ENCODE measurements around the gene IL32. TPM values are rescaled to one million over a fixed set of nuclear protein-coding genes. Genes with fewer than 3 reads are reported as not detected.

IL32 gene
- total RNA-seq, 1 donor from 2014 or later = 79.1 TPM

DNA sequence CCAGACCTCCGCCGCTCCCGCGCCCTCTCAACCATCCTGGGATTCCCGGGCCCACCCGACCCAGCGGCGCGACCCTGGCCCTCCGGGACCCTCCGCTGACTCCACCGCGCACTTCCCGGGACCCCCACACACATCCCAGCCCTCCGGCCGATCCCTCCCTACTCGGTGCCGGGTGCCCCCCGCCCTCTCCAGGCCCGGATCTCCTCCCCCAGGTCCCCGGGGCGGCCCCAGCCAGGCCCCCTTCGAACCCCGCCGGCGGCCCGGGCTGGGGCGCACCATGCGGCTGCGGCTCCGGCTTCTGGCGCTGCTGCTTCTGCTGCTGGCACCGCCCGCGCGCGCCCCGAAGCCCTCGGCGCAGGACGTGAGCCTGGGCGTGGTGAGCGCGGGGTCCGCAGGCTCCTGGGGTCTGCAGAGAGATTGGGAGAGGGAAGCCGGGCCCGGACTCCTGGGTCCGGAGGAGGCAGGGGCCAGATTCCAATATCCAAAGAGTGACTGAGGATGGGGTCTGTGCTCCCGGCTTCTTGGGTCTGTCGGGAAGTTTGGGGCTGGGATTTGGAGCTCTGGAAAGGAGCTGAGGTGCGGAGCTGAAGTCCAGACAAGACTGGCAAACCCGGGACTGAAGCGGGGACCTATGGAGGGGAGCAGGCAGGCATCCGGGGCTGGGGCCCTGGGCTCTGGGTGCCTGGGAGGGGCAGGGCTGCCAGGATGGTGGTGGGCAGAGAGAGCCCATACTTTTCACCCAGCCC is 18.6 kb upstream of the IL32 start:
- TF ChIP-seq, protein P1, sequence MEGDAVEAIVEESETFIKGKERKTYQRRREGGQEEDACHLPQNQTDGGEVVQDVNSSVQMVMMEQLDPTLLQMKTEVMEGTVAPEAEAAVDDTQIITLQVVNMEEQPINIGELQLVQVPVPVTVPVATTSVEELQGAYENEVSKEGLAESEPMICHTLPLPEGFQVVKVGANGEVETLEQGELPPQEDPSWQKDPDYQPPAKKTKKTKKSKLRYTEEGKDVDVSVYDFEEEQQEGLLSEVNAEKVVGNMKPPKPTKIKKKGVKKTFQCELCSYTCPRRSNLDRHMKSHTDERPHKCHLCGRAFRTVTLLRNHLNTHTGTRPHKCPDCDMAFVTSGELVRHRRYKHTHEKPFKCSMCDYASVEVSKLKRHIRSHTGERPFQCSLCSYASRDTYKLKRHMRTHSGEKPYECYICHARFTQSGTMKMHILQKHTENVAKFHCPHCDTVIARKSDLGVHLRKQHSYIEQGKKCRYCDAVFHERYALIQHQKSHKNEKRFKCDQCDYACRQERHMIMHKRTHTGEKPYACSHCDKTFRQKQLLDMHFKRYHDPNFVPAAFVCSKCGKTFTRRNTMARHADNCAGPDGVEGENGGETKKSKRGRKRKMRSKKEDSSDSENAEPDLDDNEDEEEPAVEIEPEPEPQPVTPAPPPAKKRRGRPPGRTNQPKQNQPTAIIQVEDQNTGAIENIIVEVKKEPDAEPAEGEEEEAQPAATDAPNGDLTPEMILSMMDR (IDR thresholded peaks at IDR 0.05) = no peak
- H3K4me3 ChIP-seq = peak overlapping the region; percentile 52
- DNase-seq (no peak), ATAC-seq (peak; percentile 5 to 12)
- H3K4me1 ChIP-seq = peaks cover 21% of the 10 kb centered on the region
- H3K27me3 ChIP-seq (ENCODE audit: low read depth) = peaks cover 74% of the 10 kb centered on the region
- peak overlapping the region; percentile 65 for H3K27ac ChIP-seq
- intact Hi-C loops (cut with DNase I) = no loop called here
- no peaks in the 10 kb centered on the region for H3K36me3 ChIP-seq
- no peaks in the 10 kb centered on the region for H3K9me3 ChIP-seq

DNA sequence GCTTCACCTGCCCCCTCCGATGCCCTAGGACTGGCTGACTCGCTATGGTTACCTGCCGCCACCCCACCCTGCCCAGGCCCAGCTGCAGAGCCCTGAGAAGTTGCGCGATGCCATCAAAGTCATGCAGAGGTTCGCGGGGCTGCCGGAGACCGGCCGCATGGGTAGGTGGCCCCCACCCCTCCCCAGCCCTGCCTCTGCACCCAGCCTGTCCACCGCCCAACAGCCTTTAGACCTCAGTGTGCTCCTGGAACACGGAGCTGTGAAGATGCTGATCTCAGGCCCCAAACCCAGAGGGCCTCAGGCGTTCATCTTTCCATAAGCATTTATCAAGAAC is 18.1 kb upstream of the IL32 start:
- ATAC-seq (peak in 1 of 2 donors; percentile 11), DNase-seq (no peak)
- Histone ChIP-seq H3K4me3 (peak overlapping the region; percentile 52), H3K27me3 (ENCODE audit: low read depth) (peaks cover 73% of the 10 kb centered on the region), H3K27ac (peak overlapping the region; percentile 65), H3K36me3 (no peaks in the 10 kb centered on the region), H3K4me1 (peaks cover 21% of the 10 kb centered on the region), H3K9me3 (no peaks in the 10 kb centered on the region)
- intact Hi-C loops (cut with DNase I) = no loop called here
- TF ChIP-seq, protein P1 (IDR thresholded peaks at IDR 0.05) = no peak

DNA sequence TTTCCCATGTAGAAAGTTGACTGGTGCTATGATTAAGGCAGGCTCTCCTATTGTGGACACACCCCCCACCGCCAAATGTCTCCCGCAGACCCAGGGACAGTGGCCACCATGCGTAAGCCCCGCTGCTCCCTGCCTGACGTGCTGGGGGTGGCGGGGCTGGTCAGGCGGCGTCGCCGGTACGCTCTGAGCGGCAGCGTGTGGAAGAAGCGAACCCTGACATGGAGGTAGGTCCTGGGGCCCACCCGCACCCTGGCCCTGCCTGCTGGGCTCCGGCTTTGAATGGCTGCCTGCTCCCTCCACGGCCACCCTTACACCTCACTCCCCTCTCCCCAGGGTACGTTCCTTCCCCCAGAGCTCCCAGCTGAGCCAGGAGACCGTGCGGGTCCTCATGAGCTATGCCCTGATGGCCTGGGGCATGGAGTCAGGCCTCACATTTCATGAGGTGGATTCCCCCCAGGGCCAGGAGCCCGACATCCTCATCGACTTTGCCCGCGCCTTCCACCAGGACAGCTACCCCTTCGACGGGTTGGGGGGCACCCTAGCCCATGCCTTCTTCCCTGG is 15.4 kb upstream of the IL32 start:
- no peak for DNase-seq
- no peaks in the 10 kb centered on the region for H3K36me3 ChIP-seq
- TF ChIP-seq, protein P1 (IDR thresholded peaks at IDR 0.05) = no peak
- H3K27me3 ChIP-seq (ENCODE audit: low read depth) = peaks cover 49% of the 10 kb centered on the region
- peak overlapping the region; percentile 24 for H3K27ac ChIP-seq
- intact Hi-C loops (cut with DNase I) = no loop called here
- ATAC-seq = no peak
- H3K4me3 ChIP-seq = no peak overlapping the region
- H3K4me1 ChIP-seq = peaks cover 21% of the 10 kb centered on the region
- H3K9me3 ChIP-seq = no peaks in the 10 kb centered on the region

DNA sequence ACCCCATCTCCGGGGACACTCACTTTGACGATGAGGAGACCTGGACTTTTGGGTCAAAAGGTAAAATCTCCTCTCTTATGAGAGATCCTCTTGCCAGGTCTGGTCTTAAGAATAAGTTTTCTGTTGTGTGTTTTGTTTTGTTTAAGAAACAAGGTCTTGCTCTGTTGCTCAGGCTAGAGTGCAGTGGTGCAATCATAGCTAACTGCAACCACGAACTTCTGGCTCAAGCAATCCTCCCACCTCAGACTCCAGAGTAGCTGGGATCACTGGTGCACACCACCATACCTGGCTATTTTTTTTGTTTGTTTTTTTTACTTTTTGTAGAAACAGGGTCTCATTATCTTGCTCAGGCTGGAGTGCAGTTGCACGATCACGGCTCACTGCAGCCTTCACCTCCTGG is 15.0 kb upstream of the IL32 start:
- no peaks in the 10 kb centered on the region for H3K9me3 ChIP-seq
- no peaks in the 10 kb centered on the region for H3K36me3 ChIP-seq
- TF ChIP-seq, protein P1 (IDR thresholded peaks at IDR 0.05) = no peak
- DNase-seq (no peak), ATAC-seq (no peak)
- H3K27ac ChIP-seq = no peak overlapping the region
- peaks cover 16% of the 10 kb centered on the region for H3K4me1 ChIP-seq
- H3K27me3 ChIP-seq (ENCODE audit: low read depth) = peaks cover 44% of the 10 kb centered on the region
- H3K4me3 ChIP-seq = no peak overlapping the region
- intact Hi-C loops (cut with DNase I) = no loop called here

DNA sequence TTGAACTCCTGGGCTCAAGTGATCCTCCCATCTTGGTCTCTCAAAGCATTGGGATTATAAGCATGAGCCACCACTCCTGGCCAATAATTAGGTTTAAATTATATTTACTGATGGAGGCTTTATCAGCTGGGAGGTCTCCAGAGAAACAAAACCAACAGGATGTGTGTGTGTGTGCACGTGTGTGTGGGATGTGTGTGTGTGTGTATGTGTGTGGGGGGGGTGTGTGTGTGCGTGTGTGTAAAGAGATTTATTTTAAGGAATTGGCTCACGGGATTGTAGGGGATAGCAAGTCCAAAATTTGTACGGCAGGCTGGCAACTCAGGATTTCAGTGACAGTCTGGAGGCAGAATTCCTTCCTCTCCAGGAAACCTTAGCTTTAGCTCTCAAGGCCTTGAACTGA is 14.4 kb upstream of the IL32 start:
- no peak for DNase-seq
- Histone ChIP-seq H3K4me3 (no peak overlapping the region), H3K4me1 (peaks cover 11% of the 10 kb centered on the region), H3K27ac (no peak overlapping the region), H3K9me3 (no peaks in the 10 kb centered on the region), H3K27me3 (ENCODE audit: low read depth) (peaks cover 39% of the 10 kb centered on the region), H3K36me3 (no peaks in the 10 kb centered on the region)
- intact Hi-C loops (cut with DNase I) = no loop called here
- TF ChIP-seq, protein P1 (IDR thresholded peaks at IDR 0.05) = no peak
- no peak for ATAC-seq

Data from lower lobe of right lung (tissue), 2 donors.